ENCODE results near the gene SNRNP35. TPM values are rescaled to one million over a fixed set of nuclear protein-coding genes. Genes with fewer than 3 reads are reported as not detected.
A peak's percentile ranks its signal among the peaks of the same experiment; 100 is the strongest.
"Not testable (repeated sequence)": the region's sequence is repeated elsewhere in the genome, so short reads cannot be mapped to it uniquely, and the experiment has no call there.

SNRNP35 gene
- total RNA-seq, 4 donors from 2014 or later: 16.3 to 17.6 (median 17.5) TPM

- H3K27me3 ChIP-seq: no peaks in the 10 kb centered on the region
- peaks cover 0 to 18% (median 0%) of the 10 kb centered on the region in 3 donors for H3K4me1 ChIP-seq
- TF ChIP-seq POLR2AphosphoS5 (IDR thresholded peaks at IDR 0.05) (no peak), CTCF (IDR thresholded peaks at IDR 0.05) (no peak), EP300 (IDR thresholded peaks at IDR 0.05) (no peak), POLR2A (IDR thresholded peaks at IDR 0.05) (no peak)
- no peak overlapping the region for H3K4me3 ChIP-seq
- no peak for ATAC-seq
- 85 to 88% methylated on average over 6 of the region's 6 CpGs for WGBS, 2 donors (ENCODE audit: low coverage in 1 of 2)
- H3K9me3 ChIP-seq: no peaks in the 10 kb centered on the region
- no peak overlapping the region for H3K27ac ChIP-seq
- peaks cover 0 to 50% of the 10 kb centered on the region in 2 donors for H3K36me3 ChIP-seq
Observed at GRCh38 chr12:123428591-123428990, 29.3 kb upstream of the SNRNP35 start.

- not testable (repeated sequence) for H3K9me3 ChIP-seq, H3K27ac ChIP-seq, ATAC-seq, H3K4me3 ChIP-seq, H3K27me3 ChIP-seq
- 100% methylated on average over 2 to 3 of the region's 8 CpGs for WGBS, 2 donors (ENCODE audit: low coverage in 1 of 2)
- H3K36me3 ChIP-seq: peaks cover 0 to 50% of the 10 kb centered on the region in 2 donors
- H3K4me1 ChIP-seq: peaks cover 0 to 23% (median 0%) of the 10 kb centered on the region in 3 donors
Observed at GRCh38 chr12:123429101-123429500, 28.8 kb upstream of the SNRNP35 start.

- ATAC-seq, H3K27me3 ChIP-seq, H3K9me3 ChIP-seq: not testable (repeated sequence)
- peak overlapping the region in 1 of 2 donors; percentile 11 for H3K4me3 ChIP-seq
- peak overlapping the region in 2 of 4 donors; percentile 36 to 40 for H3K27ac ChIP-seq
- H3K36me3 ChIP-seq: peaks cover 0 to 41% of the 10 kb centered on the region in 2 donors
- WGBS, 2 donors (ENCODE audit: low coverage in 1 of 2): 62 to 74% methylated on average over 5 to 12 of the region's 15 CpGs
- peaks cover 0 to 48% (median 13%) of the 10 kb centered on the region in 3 donors for H3K4me1 ChIP-seq
Observed at GRCh38 chr12:123431951-123432817, 25.8 kb upstream of the SNRNP35 start.

- Histone ChIP-seq H3K4me3 (peak overlapping the region in 1 of 2 donors; percentile 11), H3K36me3 (peaks cover 0 to 27% of the 10 kb centered on the region in 2 donors), H3K27ac (peak overlapping the region in 2 of 4 donors; percentile 18 to 36), H3K27me3 (no peaks in the 10 kb centered on the region), H3K9me3 (no peaks in the 10 kb centered on the region), H3K4me1 (peaks cover 0 to 48% (median 13%) of the 10 kb centered on the region in 3 donors)
- no peak for TF ChIP-seq POLR2AphosphoS5 (IDR thresholded peaks at IDR 0.05)
- no peak for TF ChIP-seq CTCF (IDR thresholded peaks at IDR 0.05)
- no peak for TF ChIP-seq EP300 (IDR thresholded peaks at IDR 0.05)
- TF ChIP-seq POLR2A (IDR thresholded peaks at IDR 0.05): no peak
- ATAC-seq: no peak
- WGBS, 2 donors (ENCODE audit: low coverage in 1 of 2): 83 to 92% methylated on average over 1 of the region's 6 CpGs
Observed at GRCh38 chr12:123433615-123434014, 24.3 kb upstream of the SNRNP35 start.

GRCh38 chr12:123435636-123436016, 22.3 kb upstream of the SNRNP35 start:
- no peak for TF ChIP-seq POLR2AphosphoS5 (IDR thresholded peaks at IDR 0.05)
- TF ChIP-seq CTCF (IDR thresholded peaks at IDR 0.05): no peak
- no peak for TF ChIP-seq POLR2A (IDR thresholded peaks at IDR 0.05)
- H3K36me3 ChIP-seq: peaks cover 0 to 9% of the 10 kb centered on the region in 2 donors
- peaks cover 0 to 48% (median 13%) of the 10 kb centered on the region in 3 donors for H3K4me1 ChIP-seq
- H3K27ac ChIP-seq: peak overlapping the region; percentile 7 to 87 (median 86)
- no peaks in the 10 kb centered on the region for H3K9me3 ChIP-seq
- 33% methylated on average over 5 of the region's 5 CpGs; no CpG with 5 or more reads in 1 of the 2 donors for WGBS, 2 donors (ENCODE audit: low coverage in 1 of 2)
- peak overlapping the region; percentile 51 to 90 for H3K4me3 ChIP-seq
- ATAC-seq: no peak
- H3K27me3 ChIP-seq: no peaks in the 10 kb centered on the region
